ENCODE data around the gene SUPT20H. TPM values are rescaled to one million over a fixed set of nuclear protein-coding genes. Genes with fewer than 3 reads are reported as not detected.

Gene SUPT20H
- total and polyA plus RNA-seq, 2 donors (not counting 3 experiments of a cell fraction or from before 2014, with no cell fraction given): 47.2 to 70.7 TPM

DNA sequence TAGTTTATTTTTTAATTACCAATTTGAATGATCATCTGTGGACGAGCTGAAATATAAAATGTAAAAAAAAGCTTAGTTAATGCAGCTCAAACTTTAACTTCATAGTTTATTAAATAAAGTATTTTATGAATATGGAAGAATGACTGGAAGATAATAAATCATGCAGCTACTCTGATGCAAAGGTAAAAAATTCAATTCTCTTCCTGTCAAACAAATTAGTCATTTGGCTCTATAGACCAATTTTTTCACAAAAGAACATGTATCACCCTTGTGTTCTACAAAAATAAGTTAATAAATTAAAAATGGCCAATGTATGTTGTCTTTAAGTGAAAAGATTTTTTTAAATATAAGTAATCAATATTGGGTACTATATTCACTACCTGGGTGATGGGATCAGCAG lies 32.7 kb downstream of the SUPT20H start:
- Histone ChIP-seq H3K4me3 (replicated peaks in 1 of 3; ENCODE audit: insufficient read depth in 1 of 3, low read depth in 1 of 3, low read length in 3 of 3) (no peak overlapping the region), H3K27me3 (ENCODE audit: control insufficient read depth in 2 of 2, insufficient read depth in 2 of 2, low read length in 2 of 2) (no peaks in the 10 kb centered on the region), H3K9ac (replicated peaks; ENCODE audit: extremely low read depth, insufficient read depth, low read length) (peak overlapping the region; percentile 22), H3K9me3 (replicated peaks; ENCODE audit: control insufficient read depth, insufficient read depth, low read length) (no peaks in the 10 kb centered on the region), H3K9me1 (replicated peaks; ENCODE audit: control insufficient read depth, extremely low read depth, insufficient read depth, low read length) (no peaks in the 10 kb centered on the region), H4K20me1 (replicated peaks; ENCODE audit: control insufficient read depth, extremely low read depth, insufficient read depth, low read length) (no peaks in the 10 kb centered on the region), H3K27ac (ENCODE audit: insufficient read depth, low read depth, low read length) (peak overlapping the region; percentile 34), H3K79me2 (ENCODE audit: control insufficient read depth, insufficient read depth, low read length) (no peaks in the 10 kb centered on the region), H2AFZ (ENCODE audit: low read depth, low read length) (no peak overlapping the region), H3K4me2 (ENCODE audit: insufficient read depth, low read length) (peak overlapping the region; percentile 57), H3K4me1 (ENCODE audit: control insufficient read depth, extremely low read depth, insufficient read depth, low read length) (peaks cover 31% of the 10 kb centered on the region), H3K36me3 (ENCODE audit: control insufficient read depth in 2 of 2, extremely low read depth in 1 of 2, insufficient read depth in 2 of 2, low read length in 2 of 2) (peaks cover 9 to 25% of the 10 kb centered on the region in 2 experiments)
- BruUV-seq (replicated peaks): no TSS peak
- TF ChIP-seq, protein P1, sequence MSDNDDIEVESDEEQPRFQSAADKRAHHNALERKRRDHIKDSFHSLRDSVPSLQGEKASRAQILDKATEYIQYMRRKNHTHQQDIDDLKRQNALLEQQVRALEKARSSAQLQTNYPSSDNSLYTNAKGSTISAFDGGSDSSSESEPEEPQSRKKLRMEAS (IDR thresholded peaks at IDR 0.05; ENCODE audit: insufficient read depth, insufficient read length): no peak
- TF ChIP-seq FOS (IDR thresholded peaks at IDR 0.05; ENCODE audit: borderline replicate concordance, insufficient read depth, low read length): peak; percentile 59
- FAIRE-seq (no peak), DNase-seq (ENCODE audit: low read depth, low spot score) (peak; percentile 19)
- intact Hi-C loops (cut with micrococcal nuclease): loop anchor here (2.0 kb wide), 2 partner anchors 16 to 32 kb away; partner anchors contain the start of gene SUPT20H
- ChIA-PET POLR2A (interaction anchor here (0.6 kb wide), 1 partner anchor 1033 kb away, joined by 4 read pairs; no protein-coding TSS in a partner anchor), CTCF (interaction anchor here (1.0 to 3.1 kb wide), 4 partner anchors 9 to 26 kb away, joined by 3 to 10 read pairs (median 4); partner anchors contain the start of gene EXOSC8)
- dilution Hi-C loops (cut with MboI; ENCODE audit: extremely low pct_ligation_motif_present, low sequenced_read_pairs): no loop called here

DNA sequence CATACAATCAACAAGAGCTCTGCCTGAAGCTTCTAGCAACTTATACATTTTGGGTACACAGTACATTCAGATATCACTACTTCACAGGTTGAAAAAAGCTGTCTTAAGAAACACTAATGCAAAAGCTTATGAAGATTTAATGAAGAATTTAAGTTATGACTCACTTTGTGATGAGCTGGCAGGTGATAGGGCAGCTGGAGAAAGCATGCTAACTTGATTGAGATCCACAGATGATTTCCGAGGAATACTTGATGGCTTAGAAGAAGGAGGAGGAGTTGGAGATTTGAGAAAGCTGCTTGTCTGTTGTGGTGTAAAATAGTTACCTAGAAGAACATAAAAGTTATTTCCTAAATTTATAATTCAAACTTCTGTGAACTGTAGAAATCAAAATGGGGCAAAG lies 35.6 kb downstream of the SUPT20H start:
- Histone ChIP-seq H3K27me3 (ENCODE audit: control insufficient read depth in 2 of 2, insufficient read depth in 2 of 2, low read length in 2 of 2) (no peaks in the 10 kb centered on the region), H3K4me1 (ENCODE audit: control insufficient read depth, extremely low read depth, insufficient read depth, low read length) (peaks cover 15% of the 10 kb centered on the region), H2AFZ (ENCODE audit: low read depth, low read length) (no peak overlapping the region), H3K9ac (replicated peaks; ENCODE audit: extremely low read depth, insufficient read depth, low read length) (no peak overlapping the region), H4K20me1 (replicated peaks; ENCODE audit: control insufficient read depth, extremely low read depth, insufficient read depth, low read length) (no peaks in the 10 kb centered on the region), H3K9me1 (replicated peaks; ENCODE audit: control insufficient read depth, extremely low read depth, insufficient read depth, low read length) (no peaks in the 10 kb centered on the region), H3K36me3 (ENCODE audit: control insufficient read depth in 2 of 2, extremely low read depth in 1 of 2, insufficient read depth in 2 of 2, low read length in 2 of 2) (peaks cover 9 to 34% of the 10 kb centered on the region in 2 experiments), H3K4me3 (replicated peaks in 1 of 3; ENCODE audit: insufficient read depth in 1 of 3, low read depth in 1 of 3, low read length in 3 of 3) (no peak overlapping the region), H3K27ac (ENCODE audit: insufficient read depth, low read depth, low read length) (no peak overlapping the region), H3K79me2 (ENCODE audit: control insufficient read depth, insufficient read depth, low read length) (no peaks in the 10 kb centered on the region), H3K9me3 (replicated peaks; ENCODE audit: control insufficient read depth, insufficient read depth, low read length) (no peaks in the 10 kb centered on the region), H3K4me2 (ENCODE audit: insufficient read depth, low read length) (no peak overlapping the region)
- intact Hi-C loops (cut with micrococcal nuclease) (no loop called here), dilution Hi-C loops (cut with MboI; ENCODE audit: extremely low pct_ligation_motif_present, low sequenced_read_pairs) (no loop called here)
- no peak for FAIRE-seq
- BruUV-seq (replicated peaks): no TSS peak
- CTCF ChIA-PET: interaction anchor here (1.0 to 1.4 kb wide), 5 partner anchors 9 to 21 kb away, joined by 3 to 4 read pairs (median 3); no protein-coding TSS in a partner anchor
- no peak for TF ChIP-seq EZH2 (IDR thresholded peaks at IDR 0.05; ENCODE audit: borderline replicate concordance, low read depth, low read length, severe bottlenecking)
- TF ChIP-seq JUN (IDR thresholded peaks at IDR 0.05; ENCODE audit: borderline replicate concordance, insufficient read depth, insufficient read length, low read depth): no peak
- TF ChIP-seq FOS (IDR thresholded peaks at IDR 0.05; ENCODE audit: borderline replicate concordance, insufficient read depth, low read length): peak; percentile 10
- no peak for TF ChIP-seq MYC (IDR thresholded peaks at IDR 0.05; ENCODE audit: low read depth, low read length)
- TF ChIP-seq, protein P2, sequence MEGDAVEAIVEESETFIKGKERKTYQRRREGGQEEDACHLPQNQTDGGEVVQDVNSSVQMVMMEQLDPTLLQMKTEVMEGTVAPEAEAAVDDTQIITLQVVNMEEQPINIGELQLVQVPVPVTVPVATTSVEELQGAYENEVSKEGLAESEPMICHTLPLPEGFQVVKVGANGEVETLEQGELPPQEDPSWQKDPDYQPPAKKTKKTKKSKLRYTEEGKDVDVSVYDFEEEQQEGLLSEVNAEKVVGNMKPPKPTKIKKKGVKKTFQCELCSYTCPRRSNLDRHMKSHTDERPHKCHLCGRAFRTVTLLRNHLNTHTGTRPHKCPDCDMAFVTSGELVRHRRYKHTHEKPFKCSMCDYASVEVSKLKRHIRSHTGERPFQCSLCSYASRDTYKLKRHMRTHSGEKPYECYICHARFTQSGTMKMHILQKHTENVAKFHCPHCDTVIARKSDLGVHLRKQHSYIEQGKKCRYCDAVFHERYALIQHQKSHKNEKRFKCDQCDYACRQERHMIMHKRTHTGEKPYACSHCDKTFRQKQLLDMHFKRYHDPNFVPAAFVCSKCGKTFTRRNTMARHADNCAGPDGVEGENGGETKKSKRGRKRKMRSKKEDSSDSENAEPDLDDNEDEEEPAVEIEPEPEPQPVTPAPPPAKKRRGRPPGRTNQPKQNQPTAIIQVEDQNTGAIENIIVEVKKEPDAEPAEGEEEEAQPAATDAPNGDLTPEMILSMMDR (IDR thresholded peaks at IDR 0.05; ENCODE audit: extremely low read depth in 1 of 2, insufficient read depth in 1 of 2, low read depth in 1 of 2, low read length in 2 of 2): no peak
- TF ChIP-seq POLR2A (IDR thresholded peaks at IDR 0.05; ENCODE audit: low read depth, low read length): no peak
- no peak for TF ChIP-seq GATA2 (IDR thresholded peaks at IDR 0.05; ENCODE audit: insufficient read depth, insufficient read length, low read depth, low read length)
- POLR2A ChIA-PET: no interaction called here
- DNase-seq (ENCODE audit: low read depth, low spot score): no peak
